Daoy (cell line): ENCODE data around the gene DPY19L1. TPM values are rescaled to one million over a fixed set of nuclear protein-coding genes. Genes with fewer than 3 reads are reported as not detected.

ENCODE experiments used
- total RNA-seq: library from RNA; depleted of rRNA; stranded (reverse); fragments of >200 nt; shearing (Covaris generic); gene quantifications from 2 replicates; pipeline ENCODE4 v1.2.3, GENCODE V29; 2014; rRNA removed

DPY19L1 gene
- total RNA-seq, 1 experiment from 2014 or later: 57.8 TPM

Other genes with a start within 250 kb of the DPY19L1 start
- 1.9 and 7.6 TPM in 2 replicates for gene TBX20, start 216.6 kb upstream of the DPY19L1 start, total RNA-seq